GM18505 (cell line): ENCODE data around the gene FASN.

Experiments
- ATAC-seq: cut with Tn5 transposase; IDR thresholded peaks from one replicate; pipeline ENCODE4 v1.9.1; 2021; ENCODE audit not compliant: unreplicated experiment
- POLR2A ChIP-seq: IDR thresholded peaks from 4 replicates; pipeline ENCODE4 v1.6.1; 2011; ENCODE audit warnings: borderline replicate concordance; ENCODE audit not compliant: insufficient read depth, insufficient read length; ENCODE audit errors: extremely low read depth

FASN gene

DNA sequence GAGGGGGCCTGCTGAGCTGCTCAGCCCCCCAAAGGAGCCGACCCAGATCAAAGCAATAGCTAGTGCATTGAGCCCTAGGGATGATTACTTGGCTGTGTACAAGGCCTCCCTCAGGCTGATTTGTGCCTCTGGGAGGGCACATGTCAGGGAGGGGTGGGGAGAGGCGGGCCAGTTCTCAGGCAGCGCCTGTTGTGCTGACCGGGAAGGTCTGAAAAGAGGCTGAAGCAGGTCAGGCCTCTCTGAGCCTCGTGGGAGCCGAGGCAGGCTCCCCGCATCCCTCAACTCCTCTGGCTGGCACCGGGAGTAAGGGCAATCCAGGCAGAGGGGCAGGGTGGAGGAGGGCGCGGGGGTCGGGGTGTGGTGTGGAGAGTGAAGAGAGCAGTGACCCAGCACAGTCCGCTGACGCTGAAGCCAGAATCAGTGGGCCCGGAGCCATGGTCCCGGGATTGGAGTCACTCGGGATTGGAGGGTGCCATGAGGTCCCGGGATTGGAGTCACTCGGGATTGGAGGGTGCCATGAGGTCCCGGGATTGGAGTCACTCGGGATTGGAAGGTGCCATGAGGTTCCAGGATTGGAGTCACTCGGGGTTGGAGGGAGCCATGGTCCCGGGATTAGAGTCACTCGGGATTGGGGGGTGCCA is 63.5 kb downstream of the FASN start:
- no peak for TF ChIP-seq POLR2A
- no peak for ATAC-seq

DNA sequence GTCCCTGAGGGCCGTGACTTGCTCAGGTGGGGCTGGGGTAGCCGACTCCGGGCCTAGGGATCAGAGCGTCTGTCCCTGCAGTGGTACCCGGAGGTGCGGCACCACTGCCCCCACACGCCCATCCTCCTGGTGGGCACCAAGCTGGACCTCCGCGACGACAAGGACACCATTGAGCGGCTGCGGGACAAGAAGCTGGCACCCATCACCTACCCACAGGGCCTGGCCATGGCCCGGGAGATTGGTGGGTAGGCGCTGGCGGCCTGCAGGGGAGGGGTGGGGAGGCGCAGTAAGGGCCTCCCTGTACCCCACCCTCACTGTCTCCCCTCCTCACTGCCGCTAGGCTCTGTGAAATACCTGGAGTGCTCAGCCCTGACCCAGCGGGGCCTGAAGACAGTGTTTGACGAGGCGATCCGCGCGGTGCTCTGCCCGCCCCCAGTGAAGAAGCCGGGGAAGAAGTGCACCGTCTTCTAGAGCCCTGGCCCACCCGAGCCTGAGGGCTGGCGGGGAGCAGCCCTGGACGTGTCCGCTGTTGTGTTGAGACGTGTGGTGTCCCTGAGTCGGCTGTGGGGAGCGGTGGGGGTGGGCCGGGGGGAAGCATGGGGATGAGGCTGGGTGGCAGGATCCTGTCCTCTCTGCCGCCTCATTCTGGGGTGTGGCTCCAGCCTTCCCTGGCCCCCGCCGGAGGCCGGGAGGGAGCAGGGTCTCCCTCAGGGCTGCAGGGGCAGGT is 64.5 kb downstream of the FASN start:
- no peak for TF ChIP-seq POLR2A
- no peak for ATAC-seq

DNA sequence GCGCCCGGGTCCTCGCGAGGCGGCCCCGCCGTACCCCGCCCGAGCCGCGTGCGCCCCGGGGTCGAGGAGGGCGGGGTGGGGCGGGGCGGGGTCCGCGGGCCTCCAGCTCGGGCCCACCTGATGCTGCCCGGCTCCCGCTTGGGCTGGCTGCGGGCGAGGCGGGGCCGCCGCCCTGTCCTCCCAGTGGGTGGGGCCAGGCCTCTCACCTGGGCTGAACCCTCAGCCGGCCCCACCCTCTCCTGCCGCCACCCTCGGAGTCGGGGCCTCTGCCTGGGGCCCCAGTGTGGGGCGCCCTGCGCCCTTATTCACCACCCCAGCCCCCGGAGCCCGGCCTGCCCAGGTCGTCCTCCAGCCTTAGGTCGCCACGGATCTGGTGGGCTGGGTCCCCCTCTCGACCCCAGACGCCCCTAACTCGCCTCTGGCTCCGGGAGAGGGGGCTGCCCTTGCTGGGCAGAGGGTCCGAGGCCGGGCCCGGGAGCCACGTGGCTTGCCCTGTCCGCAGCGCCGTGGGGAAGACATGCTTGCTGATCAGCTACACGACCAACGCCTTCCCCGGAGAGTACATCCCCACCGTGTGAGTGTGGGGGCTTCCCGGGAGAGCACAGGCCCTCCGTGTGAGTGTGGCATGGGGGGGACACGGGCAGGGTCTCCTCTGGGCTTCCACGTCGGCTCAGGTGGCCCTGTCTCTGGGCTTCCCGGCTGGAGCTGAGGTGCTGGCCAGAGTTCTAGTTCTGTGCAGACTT is 66.0 kb downstream of the FASN start:
- no peak for TF ChIP-seq POLR2A
- no peak for ATAC-seq

DNA sequence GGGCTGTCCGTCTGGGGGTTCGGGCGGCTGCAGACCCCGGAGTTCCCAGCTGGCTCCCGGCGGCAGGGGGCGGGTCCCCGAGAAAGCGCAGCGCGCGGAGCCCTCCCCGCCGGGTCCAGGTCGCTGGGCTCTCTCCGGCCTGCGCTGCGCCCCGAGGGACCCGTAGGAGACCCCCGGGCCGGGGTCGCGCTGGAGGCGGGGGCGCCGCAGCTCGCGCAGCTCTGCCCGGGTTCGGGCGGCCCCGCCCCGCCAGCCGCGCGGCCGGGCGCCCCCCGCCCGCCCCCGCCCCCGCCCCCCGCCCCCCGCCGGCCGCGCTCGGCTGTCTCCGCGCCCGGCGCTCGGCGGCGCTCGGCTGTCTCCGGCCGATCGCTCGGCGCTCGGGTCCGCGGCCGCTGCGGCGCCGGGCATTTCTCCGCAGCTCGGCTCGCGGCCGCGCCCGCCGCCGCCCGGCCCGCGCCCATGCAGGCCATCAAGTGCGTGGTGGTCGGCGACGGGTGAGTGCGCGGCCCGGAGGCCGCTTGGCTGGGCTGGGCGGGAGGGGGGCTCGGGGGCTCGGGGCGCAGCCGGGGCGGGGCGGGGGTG is 66.6 kb downstream of the FASN start, which contains the start of gene RAC3:
Gene RAC3 (plus strand): TSS at position 376 of the 582 bp plus-strand sequence. CDS start 84 bp downstream, at position 460.
- no peak for TF ChIP-seq POLR2A
- no peak for ATAC-seq

DNA sequence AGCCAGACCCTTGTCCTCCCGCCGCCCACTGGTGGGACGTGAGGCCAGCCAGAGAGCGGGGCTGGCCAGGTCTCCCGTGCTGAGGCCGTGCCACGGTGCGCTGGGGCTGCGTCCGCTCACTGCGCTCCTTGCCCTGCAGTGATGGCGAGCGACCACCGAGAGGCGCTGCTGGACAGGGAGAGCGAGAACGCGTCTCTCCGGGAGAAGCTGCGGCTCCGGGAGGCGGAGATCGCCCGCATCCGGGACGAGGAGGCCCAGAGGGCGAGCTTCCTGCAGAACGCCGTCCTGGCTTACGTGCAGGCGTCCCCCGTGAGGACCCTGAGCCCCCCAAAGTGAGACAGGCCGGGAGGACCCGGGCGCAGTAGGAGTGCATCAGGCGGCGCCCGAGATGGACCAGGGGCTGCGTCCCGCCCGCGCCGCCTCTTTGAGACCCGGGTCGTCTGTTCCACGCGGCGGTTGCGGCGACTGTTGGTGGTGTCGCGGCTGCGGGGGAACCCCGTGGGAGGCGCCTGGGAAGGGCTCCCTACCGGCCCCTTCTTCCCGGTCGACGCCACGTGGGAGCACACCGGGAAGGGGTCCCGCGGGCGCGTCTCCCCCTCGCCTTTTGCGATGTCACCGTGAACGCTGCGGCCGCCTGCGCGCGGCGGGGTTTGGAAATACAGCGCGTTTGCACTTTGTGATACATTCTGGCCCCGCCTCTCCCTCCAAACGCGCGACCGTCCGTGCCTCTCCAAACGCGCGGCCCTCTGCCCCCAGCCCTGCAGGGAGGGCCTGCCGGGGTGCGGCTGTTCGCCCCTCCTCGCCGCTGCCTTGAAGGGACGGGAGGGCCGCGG is 67.3 kb downstream of the FASN start:
- no peak for TF ChIP-seq POLR2A
- ATAC-seq, result peak; percentile 43

DNA sequence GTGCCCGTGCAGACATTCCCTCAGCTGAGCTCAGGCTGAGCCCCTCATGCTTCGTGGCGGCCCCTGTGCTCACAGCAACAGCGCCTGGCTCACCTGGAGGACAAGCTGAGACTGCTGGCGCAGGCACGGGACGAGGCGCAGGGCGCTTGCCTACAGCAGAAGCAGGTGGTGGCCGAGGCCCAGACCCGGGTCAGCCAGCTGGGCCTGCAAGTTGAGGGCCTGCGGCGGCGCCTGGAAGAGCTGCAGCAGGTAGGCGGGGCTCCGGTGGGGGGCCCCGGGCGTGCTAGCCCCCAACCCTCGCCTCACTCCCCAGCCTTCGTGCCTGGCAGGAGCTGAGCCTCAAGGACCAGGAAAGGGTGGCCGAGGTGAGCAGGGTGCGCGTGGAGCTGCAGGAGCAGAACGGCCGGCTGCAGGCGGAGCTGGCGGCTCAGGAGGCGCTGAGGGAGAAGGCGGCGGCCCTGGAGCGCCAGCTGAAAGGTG is 68.0 kb downstream of the FASN start:
- no peak for TF ChIP-seq POLR2A
- ATAC-seq, result peak; percentile 1

DNA sequence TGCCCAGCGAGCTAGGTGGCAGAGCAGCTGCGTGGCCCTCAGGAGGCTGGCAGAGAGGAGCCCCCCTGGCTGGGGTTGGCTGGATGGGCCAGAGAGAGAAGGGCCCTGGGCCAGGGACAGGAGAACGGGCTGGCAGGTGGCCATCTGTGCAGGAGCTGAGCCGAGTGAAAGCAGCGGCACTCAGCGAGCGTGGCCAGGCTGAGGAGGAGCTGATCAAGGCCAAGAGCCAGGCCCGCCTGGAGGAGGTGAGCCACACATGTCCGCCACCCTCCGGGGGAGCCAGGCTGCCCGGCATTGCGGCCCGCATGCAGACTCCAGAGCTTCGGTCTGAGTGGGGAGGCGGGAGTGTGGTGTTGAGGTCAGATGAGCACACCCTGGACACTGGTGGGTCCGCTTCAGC is 68.6 kb downstream of the FASN start:
- no peak for ATAC-seq
- no peak for TF ChIP-seq POLR2A

- ATAC-seq, result no peak
- TF ChIP-seq POLR2A, result no peak
Measured at GRCh38 chr17:82028966-82029365, 69.1 kb downstream of the FASN start.
